PC-9 (cell line): Measurements from ENCODE around the gene CPVL. TPM values are rescaled to one million over a fixed set of nuclear protein-coding genes. Genes with fewer than 3 reads are reported as not detected.
A peak's percentile ranks its signal among the peaks of the same experiment; 100 is the strongest.

Experiments used
- BruUV-seq: library from RNA; stranded (reverse); fragments of 400-500 nt; replicated peaks from 2 replicates; lab custom pipeline; 2021; lab: Mats Ljungman, UMichigan
- CTCF ChIA-PET: fragments of 300-600 bp; sonication (Branson Sonifier 250); formaldehyde crosslinking; loops from one replicate; lab custom pipeline; 2022; ENCODE audit warnings: antibody characterized with exemption; lab: Charles Lee
- POLR2A ChIA-PET: fragments of 300-600 bp; sonication (Branson Sonifier 250); formaldehyde crosslinking; loops from one replicate; lab custom pipeline; 2022; ENCODE audit warnings: antibody characterized with exemption; ENCODE audit not compliant: unreplicated experiment; lab: Charles Lee
- DNase-seq, 2 experiments: peaks; one replicate each; pipeline versions ENCODE4 v3.0.0 to v3.0.0-alpha.2; 2015 to 2022; ENCODE audit warnings: mixed read lengths in 1 of 2
- H2AFZ ChIP-seq: fragments of 200-600 bp; sonication (generic); 2 replicates; pipeline ENCODE4 v1.8.1; 2017; ENCODE audit warnings: antibody characterized with exemption
- H3F3A ChIP-seq: fragments of 200-600 bp; sonication (generic); 2 replicates; pipeline ENCODE4 v1.8.1; 2017; ENCODE audit warnings: antibody characterized with exemption, mild to moderate bottlenecking, low read depth; ENCODE audit not compliant: insufficient read depth
- H3K27ac ChIP-seq: fragments of 200-600 bp; sonication (generic); 2 replicates; pipeline ENCODE4 v1.6.1; 2016; ENCODE audit warnings: mixed run types
- H3K27me3 ChIP-seq: fragments of 200-600 bp; sonication (generic); 2 replicates; pipeline ENCODE4 v1.6.1; 2016; ENCODE audit warnings: low read depth, mixed run types; ENCODE audit not compliant: insufficient read depth
- H3K36me3 ChIP-seq: fragments of 200-600 bp; sonication (generic); 2 replicates; pipeline ENCODE4 v1.6.1; 2016; ENCODE audit warnings: low read depth, mixed run types
- H3K4me1 ChIP-seq: fragments of 200-600 bp; sonication (generic); replicated peaks from 2 replicates; pipeline ENCODE4 v1.6.1; 2016; ENCODE audit warnings: mixed run types; ENCODE audit not compliant: insufficient read depth
- H3K4me2 ChIP-seq: fragments of 200-600 bp; sonication (generic); 2 replicates; pipeline ENCODE4 v1.6.1; 2017; ENCODE audit warnings: mixed run types
- H3K4me3 ChIP-seq: fragments of 200-600 bp; sonication (generic); 2 replicates; pipeline ENCODE4 v1.6.1; 2016; ENCODE audit warnings: mixed run types
- H3K79me2 ChIP-seq: fragments of 200-600 bp; sonication (generic); 2 replicates; pipeline ENCODE4 v1.6.1; 2017; ENCODE audit warnings: low read depth, mixed run types
- H3K9me2 ChIP-seq: fragments of 200-600 bp; sonication (generic); 2 replicates; pipeline ENCODE4 v1.8.1; 2017; ENCODE audit warnings: mild to moderate bottlenecking; ENCODE audit not compliant: insufficient read depth
- H3K9me3 ChIP-seq: fragments of 200-600 bp; sonication (generic); 2 replicates; pipeline ENCODE4 v1.8.1; 2016; ENCODE audit warnings: low read depth; ENCODE audit not compliant: insufficient read depth
- H4K20me1 ChIP-seq: fragments of 200-600 bp; sonication (generic); 2 replicates; pipeline ENCODE4 v1.8.1; 2017; ENCODE audit not compliant: insufficient read depth
- EZH2 ChIP-seq: fragments of 200-600 bp; sonication (generic); IDR thresholded peaks from 2 replicates; pipeline ENCODE4 v1.8.0; 2017; ENCODE audit warnings: antibody characterized with exemption, low read depth
- intact Hi-C: fragments of 100-400 bp; cut with micrococcal nuclease; formaldehyde crosslinking; loops from one replicate; pipeline ENCODE4 v1.10.0; 2022; ENCODE audit not compliant: unreplicated experiment
- total RNA-seq: library from RNA; stranded (reverse); gene quantifications from 2 replicates; pipeline ENCODE4 v1.2.3, GENCODE V29; 2021
- TF ChIP-seq, protein P1 (sequence below): fragments of 200-600 bp; sonication (generic); conservative IDR thresholded peaks from 2 replicates; pipeline ENCODE4 v1.6.1; 2017; ENCODE audit warnings: mixed run types, antibody characterized with exemption, mild to moderate bottlenecking, moderate library complexity

CPVL gene
- total RNA-seq, 1 experiment from 2014 or later: not detected

DNA sequence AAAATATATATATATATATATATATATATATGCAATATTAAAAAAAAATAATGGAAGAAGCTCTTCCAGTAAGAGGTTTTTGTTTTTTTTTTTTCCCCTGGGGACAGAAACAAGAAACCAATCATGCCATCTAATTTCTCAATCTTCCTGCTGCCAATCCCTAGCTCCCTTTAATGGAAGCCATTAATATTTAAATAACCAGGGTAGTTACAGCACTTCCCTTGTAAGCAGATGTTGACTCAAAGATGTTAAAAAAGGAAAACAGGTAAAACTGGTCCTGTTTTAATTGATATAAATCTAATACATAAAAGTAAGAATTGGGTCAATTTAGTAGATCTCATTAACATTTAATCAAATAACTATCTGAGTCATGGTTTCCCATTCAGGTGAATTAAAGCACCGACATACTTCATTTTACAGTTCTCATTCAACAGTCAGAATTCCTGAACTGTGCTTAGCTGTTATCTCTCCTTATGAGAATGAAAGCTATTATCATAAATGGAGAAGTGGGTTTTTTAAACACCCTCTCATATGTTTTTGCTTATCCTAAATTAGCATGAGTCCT is 22.6 kb downstream of the CPVL start:
- Histone ChIP-seq H2AFZ (no peak overlapping the region), H3K27ac (no peak overlapping the region), H3K4me3 (no peak overlapping the region), H4K20me1 (no peaks in the 10 kb centered on the region), H3K27me3 (no peaks in the 10 kb centered on the region), H3K79me2 (no peaks in the 10 kb centered on the region), H3K4me2 (no peak overlapping the region), H3K36me3 (no peaks in the 10 kb centered on the region), H3F3A (no peaks in the 10 kb centered on the region), H3K9me3 (no peaks in the 10 kb centered on the region), H3K4me1 (peaks cover 30% of the 10 kb centered on the region), H3K9me2 (no peaks in the 10 kb centered on the region)
- BruUV-seq: no TSS peak
- ChIA-PET CTCF (no interaction called here), POLR2A (no interaction called here)
- DNase-seq: peak in 1 of 2 experiments; percentile 50
- intact Hi-C loops: no loop called here
- TF ChIP-seq, protein P1, sequence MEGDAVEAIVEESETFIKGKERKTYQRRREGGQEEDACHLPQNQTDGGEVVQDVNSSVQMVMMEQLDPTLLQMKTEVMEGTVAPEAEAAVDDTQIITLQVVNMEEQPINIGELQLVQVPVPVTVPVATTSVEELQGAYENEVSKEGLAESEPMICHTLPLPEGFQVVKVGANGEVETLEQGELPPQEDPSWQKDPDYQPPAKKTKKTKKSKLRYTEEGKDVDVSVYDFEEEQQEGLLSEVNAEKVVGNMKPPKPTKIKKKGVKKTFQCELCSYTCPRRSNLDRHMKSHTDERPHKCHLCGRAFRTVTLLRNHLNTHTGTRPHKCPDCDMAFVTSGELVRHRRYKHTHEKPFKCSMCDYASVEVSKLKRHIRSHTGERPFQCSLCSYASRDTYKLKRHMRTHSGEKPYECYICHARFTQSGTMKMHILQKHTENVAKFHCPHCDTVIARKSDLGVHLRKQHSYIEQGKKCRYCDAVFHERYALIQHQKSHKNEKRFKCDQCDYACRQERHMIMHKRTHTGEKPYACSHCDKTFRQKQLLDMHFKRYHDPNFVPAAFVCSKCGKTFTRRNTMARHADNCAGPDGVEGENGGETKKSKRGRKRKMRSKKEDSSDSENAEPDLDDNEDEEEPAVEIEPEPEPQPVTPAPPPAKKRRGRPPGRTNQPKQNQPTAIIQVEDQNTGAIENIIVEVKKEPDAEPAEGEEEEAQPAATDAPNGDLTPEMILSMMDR: no peak
- no peak for TF ChIP-seq EZH2

DNA sequence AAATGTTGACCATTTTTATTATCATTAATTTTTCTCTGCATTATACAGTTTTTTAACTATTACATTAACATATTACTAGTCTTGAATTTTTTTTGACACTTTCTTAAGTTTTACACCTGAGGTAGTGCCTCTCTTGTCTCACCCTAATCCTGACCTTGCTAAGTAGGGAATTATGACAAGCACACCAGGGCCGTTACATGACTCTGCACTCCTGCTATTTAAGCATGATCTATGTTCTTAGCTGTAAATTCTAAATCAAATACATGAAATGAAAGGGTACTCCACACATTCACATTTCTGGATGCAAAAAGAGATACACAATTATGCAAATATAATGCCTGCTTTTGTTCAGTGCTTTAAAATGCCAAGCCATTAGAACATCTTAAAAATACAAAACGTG is 23.6 kb downstream of the CPVL start:
- Histone ChIP-seq H3K4me3 (no peak overlapping the region), H3F3A (no peaks in the 10 kb centered on the region), H4K20me1 (no peaks in the 10 kb centered on the region), H3K27me3 (no peaks in the 10 kb centered on the region), H3K79me2 (no peaks in the 10 kb centered on the region), H3K9me2 (no peaks in the 10 kb centered on the region), H3K9me3 (no peaks in the 10 kb centered on the region), H2AFZ (no peak overlapping the region), H3K4me1 (peaks cover 30% of the 10 kb centered on the region), H3K27ac (no peak overlapping the region), H3K4me2 (no peak overlapping the region), H3K36me3 (no peaks in the 10 kb centered on the region)
- no peak for TF ChIP-seq EZH2
- TF ChIP-seq, protein P1: no peak
- DNase-seq: no peak
- ChIA-PET POLR2A (no interaction called here), CTCF (no interaction called here)
- BruUV-seq: no TSS peak
- intact Hi-C loops: no loop called here

DNA sequence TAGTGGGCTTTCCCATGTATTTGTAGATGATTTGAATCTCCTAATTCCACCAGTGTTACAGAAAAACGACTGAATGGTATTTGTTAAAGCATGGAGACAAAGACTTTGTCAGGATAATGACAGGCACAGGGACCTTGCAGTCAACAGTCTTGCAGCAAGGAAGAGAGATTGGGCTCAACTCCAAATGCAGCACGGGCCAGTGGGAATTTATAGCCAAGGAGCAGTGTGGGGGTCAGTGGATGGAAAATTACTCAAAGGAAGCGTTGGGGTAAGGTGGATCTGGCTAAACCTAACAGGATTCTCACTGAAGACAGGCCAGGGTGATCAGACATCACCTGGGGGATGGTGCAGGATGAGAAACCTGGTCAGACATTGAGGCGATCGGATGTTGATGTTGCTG is 24.3 kb downstream of the CPVL start:
- no peaks in the 10 kb centered on the region for H3F3A ChIP-seq
- no peaks in the 10 kb centered on the region for H4K20me1 ChIP-seq
- H3K36me3 ChIP-seq: no peaks in the 10 kb centered on the region
- DNase-seq: no peak
- H3K4me1 ChIP-seq: peaks cover 25% of the 10 kb centered on the region
- no peak overlapping the region for H3K27ac ChIP-seq
- no peak for TF ChIP-seq EZH2
- TF ChIP-seq, protein P1: no peak
- POLR2A ChIA-PET: no interaction called here
- H3K4me2 ChIP-seq: no peak overlapping the region
- CTCF ChIA-PET: no interaction called here
- intact Hi-C loops: no loop called here
- H3K27me3 ChIP-seq: no peaks in the 10 kb centered on the region
- H3K4me3 ChIP-seq: no peak overlapping the region
- H3K9me3 ChIP-seq: no peaks in the 10 kb centered on the region
- no TSS peak for BruUV-seq
- H3K9me2 ChIP-seq: no peaks in the 10 kb centered on the region
- no peak overlapping the region for H2AFZ ChIP-seq
- H3K79me2 ChIP-seq: no peaks in the 10 kb centered on the region
